Measurements from ENCODE around the gene UCP2. TPM values are rescaled to one million over a fixed set of nuclear protein-coding genes. Genes with fewer than 3 reads are reported as not detected.

The UCP2 gene
- total and polyA plus RNA-seq, 9 of the 15 experiments (the other 6 are each of a cell fraction or from before 2014, with no cell fraction given) = 19.2 to 216 (median 87.9) TPM

- TF ChIP-seq PATZ1 (CRISPR knock-in tag; IDR thresholded peaks at IDR 0.05; ENCODE audit: borderline replicate concordance) (no peak), NFATC3 (IDR thresholded peaks at IDR 0.05) (no peak), ATF4 (CRISPR knock-in tag; IDR thresholded peaks at IDR 0.05) (no peak)
Measured at GRCh38 chr11:73942010-73942409, 40.6 kb downstream of the UCP2 start (continued).

GRCh38 chr11:73940801-73941570, 41.7 kb downstream of the UCP2 start:
- Histone ChIP-seq H3K9ac (ENCODE audit: insufficient read depth in 1 of 2, low read depth in 2 of 2, low read length in 2 of 2) (no peak overlapping the region), H2AFZ (ENCODE audit: low read depth, low read length) (no peak overlapping the region), H3K9me1 (ENCODE audit: control insufficient read depth, insufficient read depth, low read length) (no peaks in the 10 kb centered on the region), H3K27ac (ENCODE audit: extremely low read depth, low read depth, low read length) (no peak overlapping the region), H3K79me2 (ENCODE audit: control insufficient read depth, insufficient read depth, low read length) (no peaks in the 10 kb centered on the region), H3K4me1 (replicated peaks in 1 of 2; ENCODE audit: control insufficient read depth in 2 of 2, insufficient read depth in 2 of 2, low read length in 2 of 2) (no peaks in the 10 kb centered on the region; a peak in 1 of 5 replicates), H3K4me3 (no peak overlapping the region), H3K4me2 (ENCODE audit: insufficient read depth, low read length) (no peak overlapping the region), H4K20me1 (replicated peaks; ENCODE audit: control insufficient read depth, insufficient read depth, low read length) (no peaks in the 10 kb centered on the region), H3K27me3 (ENCODE audit: control insufficient read depth in 2 of 2, insufficient read depth in 2 of 2, low read length in 2 of 2) (no peaks in the 10 kb centered on the region; a peak in 1 of 5 replicates), H3K9me3 (replicated peaks; ENCODE audit: control insufficient read depth, insufficient read depth, low read depth, low read length) (no peaks in the 10 kb centered on the region), H3K36me3 (ENCODE audit: control insufficient read depth, insufficient read depth, low read length) (no peaks in the 10 kb centered on the region)
- ChIA-PET CTCF (ENCODE audit: low intra/inter-chr PET ratio) (interaction anchor here (0.6 kb wide), 2 partner anchors 37 to 235 kb away, joined by 3 to 4 read pairs; no protein-coding TSS in a partner anchor), POLR2A (interaction anchor here (1.4 kb wide), 1 partner anchor 9 kb away, joined by 5 read pairs; no protein-coding TSS in a partner anchor)
- peak; percentile 56 for FAIRE-seq
- no peak for DNase-seq (ENCODE audit: extremely low read depth in 1 of 4, low spot score in 3 of 4)
- TF ChIP-seq JUND (IDR thresholded peaks at IDR 0.05; ENCODE audit: borderline replicate concordance, low read depth, low read length) (no peak), JUND (tag; IDR thresholded peaks at IDR 0.05; ENCODE audit: borderline replicate concordance, low read depth, low read length) (no peak)
- intact Hi-C loops (cut with micrococcal nuclease) = no loop called here
- ATAC-seq = no peak
- in situ Hi-C loops (cut with MboI) = no loop called here
- 54% methylated on average over 9 of the region's 9 CpGs for WGBS (ENCODE audit: insufficient coverage, low coverage, missing lambda C conversion rate)
- BruUV-seq (replicated peaks) = no TSS peak

Measured in K562 (cell line).